ENCODE results near the gene CCDC127.
"Not testable (repeated sequence)": the region's sequence is repeated elsewhere in the genome, so short reads cannot be mapped to it uniquely, and the experiment has no call there.

CCDC127 gene

DNA sequence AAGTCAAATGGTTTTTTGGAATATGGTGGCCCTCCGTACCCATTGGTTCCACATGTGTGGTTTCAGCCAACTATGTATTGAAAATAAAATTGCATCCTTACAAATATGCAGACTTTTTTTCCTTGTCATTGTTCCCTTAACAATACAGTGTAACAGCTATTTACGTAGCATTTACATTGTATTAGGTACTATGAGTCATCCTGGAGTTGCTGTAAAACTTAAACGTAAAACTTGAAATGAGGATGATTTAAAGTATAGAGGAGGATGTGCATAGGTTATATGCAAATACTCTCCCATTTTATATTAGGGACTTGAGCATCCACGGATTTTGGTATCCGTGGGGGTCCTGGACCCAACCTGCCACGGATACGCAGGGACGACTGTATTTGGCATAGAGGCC lies 16.5 kb upstream of the CCDC127 start:
- no peak for DNase-seq (ENCODE audit: low read depth, low spot score)

DNA sequence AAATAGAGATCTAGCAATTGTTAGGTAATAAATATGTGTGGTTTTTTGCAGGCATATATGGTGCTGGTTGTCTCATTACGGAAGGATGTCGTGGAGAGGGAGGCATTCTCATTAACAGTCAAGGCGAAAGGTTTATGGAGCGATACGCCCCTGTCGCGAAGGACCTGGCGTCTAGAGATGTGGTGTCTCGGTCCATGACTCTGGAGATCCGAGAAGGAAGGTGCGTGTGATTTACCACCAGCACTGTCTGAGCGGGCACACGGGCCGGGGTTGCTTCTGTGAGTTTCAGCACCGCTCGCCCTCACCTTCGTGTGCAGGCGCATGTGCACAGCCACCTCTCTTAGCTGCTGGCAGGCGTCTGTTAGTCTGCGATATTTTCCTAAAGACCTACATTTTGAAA lies 15.5 kb upstream of the CCDC127 start:
- DNase-seq (ENCODE audit: low read depth, low spot score), result not testable (repeated sequence)

DNA sequence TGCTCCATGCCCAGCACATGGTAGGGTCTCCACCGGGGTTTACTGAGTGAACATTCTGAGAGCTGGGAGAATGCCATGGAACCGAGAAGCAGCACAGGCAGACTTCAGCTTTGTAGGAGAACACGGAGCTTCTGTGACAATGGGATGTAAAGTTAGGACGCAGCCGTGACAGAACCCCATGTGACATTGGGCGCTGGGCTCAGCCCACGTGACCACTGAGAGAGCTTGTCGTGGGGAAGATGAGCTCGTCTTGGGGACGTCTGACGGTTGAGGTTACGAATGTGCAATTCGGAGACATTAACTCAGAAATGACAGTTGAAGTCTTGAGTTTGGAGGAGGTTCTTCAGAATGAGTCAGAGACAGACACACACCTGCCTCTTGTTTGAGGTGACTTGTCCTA lies 13.7 kb upstream of the CCDC127 start:
- no peak for DNase-seq (ENCODE audit: low read depth, low spot score)

- no peak for DNase-seq (ENCODE audit: low read depth, low spot score)
These were observed 12.8 kb upstream of the CCDC127 start for GRCh38 chr5:230711-231110.

- DNase-seq (ENCODE audit: low read depth, low spot score), result no peak
These were observed 10.9 kb upstream of the CCDC127 start for GRCh38 chr5:228886-229285.

DNA sequence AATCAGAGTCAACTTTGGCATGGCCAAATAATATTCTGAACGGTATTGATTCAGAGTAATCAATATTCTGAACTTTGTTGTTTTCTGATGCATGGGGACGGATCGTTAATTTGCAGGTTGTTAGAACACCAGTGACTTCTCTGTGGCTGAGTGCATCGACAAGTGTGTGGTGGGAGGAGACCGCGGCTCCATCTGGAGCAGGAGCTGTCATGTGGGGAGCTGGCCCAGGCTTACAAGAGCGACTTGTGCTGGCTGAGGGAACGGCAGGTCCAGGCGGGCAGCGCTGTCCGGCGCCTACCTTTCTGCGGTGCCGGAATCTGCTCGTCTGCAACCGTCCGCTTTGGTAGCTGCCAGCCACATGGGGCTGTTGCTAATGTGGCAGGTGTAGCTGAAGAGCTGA lies 9.4 kb upstream of the CCDC127 start:
- not testable (repeated sequence) for DNase-seq (ENCODE audit: low read depth, low spot score)

DNA sequence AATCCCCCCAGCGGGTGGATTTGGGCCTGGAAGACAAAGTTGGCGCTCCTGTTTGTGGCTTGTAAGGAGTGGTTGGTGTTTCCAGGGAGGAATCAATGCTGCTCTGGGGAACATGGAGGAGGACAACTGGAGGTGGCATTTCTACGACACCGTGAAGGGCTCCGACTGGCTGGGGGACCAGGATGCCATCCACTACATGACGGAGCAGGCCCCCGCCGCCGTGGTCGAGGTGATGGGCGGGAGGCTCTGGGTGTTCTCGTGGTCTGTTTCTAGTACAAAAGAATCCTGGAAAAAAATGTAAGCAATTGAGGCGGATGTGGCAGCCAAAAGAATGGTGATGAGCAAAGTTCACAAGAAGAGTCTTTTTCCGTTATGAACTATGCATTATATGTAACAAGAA lies 7.4 kb upstream of the CCDC127 start:
- no peak for DNase-seq (ENCODE audit: low read depth, low spot score)

DNA sequence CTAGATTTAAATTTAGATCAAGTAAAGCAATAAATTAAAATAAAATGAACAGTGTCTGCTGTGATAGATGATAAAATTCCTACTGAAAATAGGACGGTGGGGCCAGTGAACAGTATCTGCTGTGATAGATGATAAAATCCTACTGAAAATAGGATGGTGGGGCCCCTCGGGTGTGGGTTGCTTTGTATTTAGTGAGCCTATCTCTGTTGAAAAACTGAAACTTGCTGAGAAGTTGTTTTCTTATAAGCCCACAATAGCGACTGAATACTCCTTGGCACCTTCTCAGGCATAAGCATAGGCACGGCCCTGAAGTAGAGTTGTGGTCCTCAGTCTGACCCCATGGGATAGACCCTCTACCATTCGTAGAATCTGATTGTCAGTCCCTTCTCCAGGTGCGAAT lies 5.8 kb upstream of the CCDC127 start:
- DNase-seq (ENCODE audit: low read depth, low spot score), result no peak

- DNase-seq (ENCODE audit: low read depth, low spot score), result not testable (repeated sequence)
These were observed 5.2 kb upstream of the CCDC127 start for GRCh38 chr5:222951-223715.

DNA sequence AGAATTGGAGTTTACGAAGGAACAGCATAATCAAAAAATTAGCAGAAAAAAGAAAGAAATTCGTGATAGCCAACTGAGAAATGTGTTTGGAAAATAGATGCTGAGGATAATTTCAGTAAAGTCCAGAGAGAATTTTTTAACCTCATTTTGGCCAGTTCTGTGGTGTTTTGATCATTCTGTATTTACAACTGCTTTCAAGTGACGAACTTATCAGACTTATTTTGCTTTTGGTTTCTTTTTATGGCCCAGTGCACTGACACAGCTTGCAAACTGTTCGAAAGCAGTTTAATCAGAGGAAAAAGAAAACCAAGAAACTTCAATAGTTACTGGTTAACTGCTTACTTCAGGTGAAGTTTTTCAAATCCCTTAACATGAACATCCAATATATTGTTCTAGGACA lies 2.0 kb upstream of the CCDC127 start:
- DNase-seq (ENCODE audit: low read depth, low spot score), result no peak

GRCh38 chr5:219460-219863 lies 1.5 kb upstream of the CCDC127 start:
- DNase-seq (ENCODE audit: low read depth, low spot score), result no peak

DNA sequence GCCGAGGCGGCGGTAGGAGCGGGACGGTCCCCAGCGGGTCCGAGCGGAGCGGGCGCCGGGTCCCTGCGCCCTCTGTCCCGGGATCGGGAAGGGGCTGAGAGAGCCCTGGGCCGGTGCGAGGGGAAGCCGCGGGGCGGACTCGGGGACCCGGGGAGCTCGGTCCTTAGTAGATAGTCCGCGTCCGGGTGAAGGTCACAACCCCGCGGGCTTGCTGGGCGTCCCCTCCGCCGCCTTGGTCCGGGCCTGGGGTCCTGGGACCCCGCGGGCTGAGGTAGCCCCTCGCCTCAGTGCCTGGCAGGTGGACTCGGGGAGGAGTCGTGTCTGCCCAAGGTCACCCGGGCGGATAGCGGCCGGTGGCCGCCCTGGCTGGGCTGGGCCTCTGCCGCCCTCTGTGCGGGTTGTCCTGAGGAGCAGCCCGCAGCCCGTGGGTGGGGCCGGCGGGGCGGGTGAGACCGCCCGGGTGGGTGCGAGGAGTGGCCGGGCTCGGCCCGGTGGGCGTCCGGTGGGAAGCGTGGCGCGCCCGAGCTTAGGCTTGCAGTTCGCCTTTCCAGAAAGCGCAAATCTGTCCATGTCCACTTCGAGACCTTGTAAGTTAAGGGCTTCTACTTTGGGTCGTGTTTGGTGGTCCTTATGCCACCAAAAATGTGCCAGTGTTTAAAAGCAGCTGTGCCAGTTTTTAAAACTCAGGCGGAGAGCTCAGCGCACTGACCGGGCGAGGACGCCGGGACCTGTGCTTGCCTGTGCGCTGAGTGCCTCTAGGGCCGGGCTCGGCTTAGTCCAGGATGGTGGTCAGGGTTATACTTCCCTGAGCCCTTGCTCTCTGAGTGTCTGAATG lies 721 bp upstream of the CCDC127 start:
- no peak for DNase-seq (ENCODE audit: low read depth, low spot score)

DNA sequence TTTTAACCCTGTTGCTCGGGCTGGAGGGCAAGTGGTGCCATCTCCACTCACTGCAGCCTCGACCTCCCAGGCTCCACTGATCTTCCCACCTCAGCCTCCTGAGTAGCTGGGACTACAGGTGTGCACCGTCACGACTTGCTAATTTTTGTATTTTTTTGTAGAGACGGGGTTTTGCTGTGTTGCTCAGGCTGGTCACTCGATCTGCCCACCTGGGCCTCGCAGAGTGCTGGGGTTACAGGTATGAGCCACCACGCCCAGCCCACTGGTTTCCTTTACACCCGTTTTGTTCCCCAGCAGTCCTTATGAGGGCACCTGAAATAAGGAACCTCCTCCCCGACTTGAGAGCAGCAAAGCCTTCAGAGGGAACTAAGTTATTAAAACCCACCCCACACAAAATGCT lies 1.9 kb downstream of the CCDC127 start:
- DNase-seq (ENCODE audit: low read depth, low spot score), result not testable (repeated sequence)

DNA sequence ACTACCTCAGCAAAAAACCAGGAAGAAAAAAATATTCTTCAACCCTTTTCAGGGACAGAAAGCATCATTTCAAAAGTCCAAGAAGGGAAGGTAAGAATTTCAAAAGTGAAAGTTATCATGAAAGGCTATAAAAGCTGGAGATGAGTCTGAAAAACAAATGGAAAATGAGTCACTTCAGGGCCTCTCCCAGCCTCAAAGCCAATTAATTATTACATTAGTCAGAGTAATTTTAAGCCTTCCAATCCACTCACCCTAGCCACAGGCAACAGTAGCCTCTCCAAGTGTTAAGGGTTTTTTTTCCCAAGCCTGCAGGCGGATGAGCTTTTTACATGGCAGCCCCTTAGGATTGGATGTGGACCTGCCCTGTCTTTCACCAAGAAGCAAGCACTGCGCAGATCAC lies 2.7 kb downstream of the CCDC127 start:
- DNase-seq (ENCODE audit: low read depth, low spot score), result not testable (repeated sequence)

GRCh38 chr5:213803-214395 lies 4.1 kb downstream of the CCDC127 start:
- DNase-seq (ENCODE audit: low read depth, low spot score), result no peak

DNA sequence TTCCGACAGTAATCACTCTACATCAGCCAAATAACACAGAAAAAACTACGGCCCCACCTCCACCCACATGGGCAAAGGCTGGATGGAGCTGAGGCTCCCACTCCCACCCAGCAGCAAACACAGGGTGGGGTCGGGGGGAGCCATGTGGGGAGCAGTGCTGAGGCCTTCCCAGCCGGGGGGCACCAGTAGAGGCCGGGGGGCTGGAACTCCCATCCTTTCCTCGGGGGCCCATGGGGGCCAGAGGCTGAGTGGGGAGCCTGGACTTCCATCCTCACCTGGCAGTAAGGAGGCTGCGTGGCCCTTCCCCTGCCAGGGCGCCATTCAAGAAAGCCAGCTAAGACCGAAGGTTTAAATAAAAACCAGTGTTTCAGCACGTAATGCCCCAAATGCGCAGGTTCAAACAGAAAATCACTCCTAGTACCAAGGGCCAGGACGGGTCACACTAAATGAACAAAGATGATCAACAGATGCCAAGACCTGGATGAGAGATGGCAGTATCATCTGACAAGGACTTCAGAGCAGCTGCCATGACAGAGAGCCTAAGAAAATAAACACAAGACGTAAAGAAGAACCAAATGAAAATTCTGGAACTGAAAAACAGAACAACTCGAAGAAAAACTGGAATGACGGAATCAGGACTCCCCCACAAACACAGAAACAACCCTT lies 9.4 kb downstream of the CCDC127 start:
- no peak for DNase-seq (ENCODE audit: low read depth, low spot score)

DNA sequence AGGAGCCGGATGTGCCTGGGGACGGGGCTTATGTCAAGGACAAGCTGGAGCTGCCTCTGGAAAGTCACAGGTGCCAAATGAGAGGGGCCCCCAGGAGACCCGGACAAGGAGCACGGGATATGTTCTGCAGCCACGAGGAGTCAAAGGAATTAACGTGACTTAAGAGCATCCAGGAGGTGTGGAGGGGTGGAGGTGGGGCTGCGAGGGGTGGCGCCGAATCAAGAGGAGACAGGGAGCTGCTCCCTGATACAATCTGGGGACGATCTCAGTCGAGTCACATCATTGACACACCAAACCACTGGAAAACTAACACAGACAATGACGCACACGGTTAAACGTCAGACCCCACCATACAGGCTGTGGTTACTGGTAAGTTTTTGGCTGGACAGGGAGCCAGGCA lies 10.4 kb downstream of the CCDC127 start:
- no peak for DNase-seq (ENCODE audit: low read depth, low spot score)

- DNase-seq (ENCODE audit: low read depth, low spot score), result no peak
These were observed 10.9 kb downstream of the CCDC127 start for GRCh38 chr5:206927-207536.

GRCh38 chr5:206406-206805 lies 11.5 kb downstream of the CCDC127 start:
- no peak for DNase-seq (ENCODE audit: low read depth, low spot score)

GRCh38 chr5:204966-205670 lies 12.8 kb downstream of the CCDC127 start:
- no peak for DNase-seq (ENCODE audit: low read depth, low spot score)

DNA sequence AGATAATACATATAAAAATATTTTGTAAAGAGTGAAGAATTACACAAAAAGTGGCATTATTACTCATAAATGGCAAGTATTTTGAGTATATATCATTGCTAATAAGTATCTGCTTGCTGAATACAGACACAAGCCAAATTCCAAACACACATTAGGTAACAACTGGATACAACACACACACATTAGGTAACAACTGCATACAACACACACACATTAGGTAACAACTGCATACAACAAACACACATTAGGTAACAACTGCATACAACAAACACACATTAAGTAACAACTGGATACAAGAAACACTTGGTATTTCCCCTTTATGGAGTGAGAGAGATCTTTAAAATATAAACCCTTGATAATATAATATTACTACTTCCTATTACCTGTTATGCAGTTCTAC lies 13.5 kb downstream of the CCDC127 start:
- DNase-seq (ENCODE audit: low read depth, low spot score), result no peak
